Suprapubic skin (tissue), 3 donors: Measurements from ENCODE around the gene TMEM150C.

Experiments
- CTCF ChIP-seq, 2 donors: fragments of 200-600 bp in 1 of 2; fragments of 450-650 bp in 1 of 2; sonication (generic) in 1 of 2; IDR thresholded peaks; one replicate each; pipeline ENCODE4 v1.5.1; 2016 to 2019; ENCODE audit warnings: antibody characterized with exemption in 2 of 2, mild to moderate bottlenecking in 1 of 2, moderate library complexity in 1 of 2
- EP300 ChIP-seq: sonication (generic); formaldehyde crosslinking; IDR thresholded peaks from one replicate; pipeline ENCODE4 v1.6.1; 2017; ENCODE audit warnings: antibody characterized with exemption
- POLR2A ChIP-seq, 2 donors: fragments of 450-650 bp; IDR thresholded peaks; one replicate each; pipeline ENCODE4 v1.6.1; 2017; ENCODE audit warnings: antibody characterized with exemption in 2 of 2, mild to moderate bottlenecking in 2 of 2, moderate library complexity in 2 of 2

GRCh38 chr4:82457266-82457665 lies 104.5 kb downstream of the TMEM150C start:
- TF ChIP-seq CTCF (IDR thresholded peaks at IDR 0.05), result no peak
- TF ChIP-seq EP300, result no peak
- TF ChIP-seq POLR2A (IDR thresholded peaks at IDR 0.05), result no peak
